Tibial nerve (tissue), 4 donors: ENCODE data around the gene CDKN2AIPNL. TPM values are rescaled to one million over a fixed set of nuclear protein-coding genes. Genes with fewer than 3 reads are reported as not detected.

Experiments used
- DNase-seq, 2 donors: peaks; one replicate each; pipeline ENCODE4 v3.0.0-alpha.2; 2019; ENCODE audit warnings: low spot score in 2 of 2
- H3K27ac ChIP-seq, 4 donors: fragments of 200-600 bp; sonication (generic) in 3 of 4; one replicate each; pipeline ENCODE4 v1.5.1; 2017 to 2019; ENCODE audit warnings: mild to moderate bottlenecking in 1 of 4
- H3K27me3 ChIP-seq, 2 donors: fragments of 200-600 bp; sonication (generic) in 1 of 2; one replicate each; pipeline versions ENCODE4 v1.5.1 to v1.6.0; 2017 to 2019
- H3K36me3 ChIP-seq, 3 donors: fragments of 200-600 bp; sonication (generic); one replicate each; pipeline ENCODE4 v1.5.1; 2018 to 2019
- H3K4me1 ChIP-seq, 4 donors: fragments of 200-600 bp; sonication (generic) in 3 of 4; one replicate each; pipeline ENCODE4 v1.5.1; 2017 to 2019
- H3K4me3 ChIP-seq, 4 donors: fragments of 200-600 bp; sonication (generic) in 3 of 4; one replicate each; pipeline ENCODE4 v1.5.1; 2017 to 2019; ENCODE audit warnings: mild to moderate bottlenecking in 1 of 4, moderate library complexity in 1 of 4
- H3K9me3 ChIP-seq, 4 donors: fragments of 200-600 bp; sonication (generic) in 3 of 4; one replicate each; pipeline ENCODE4 v1.5.1; 2017 to 2019
- CTCF ChIP-seq, 5 experiments: fragments of 200-600 bp in 3 of 5; fragments of 450-650 bp in 2 of 5; sonication (generic) in 3 of 5; IDR thresholded peaks; one replicate each; pipeline ENCODE4 v1.5.1; 2016 to 2019; ENCODE audit warnings: antibody characterized with exemption in 5 of 5, mild to moderate bottlenecking in 3 of 5, moderate library complexity in 2 of 5
- EP300 ChIP-seq, 2 donors: sonication (generic); formaldehyde crosslinking; IDR thresholded peaks; one replicate each; pipeline ENCODE4 v1.6.1; 2017; ENCODE audit warnings: antibody characterized with exemption in 2 of 2, mild to moderate bottlenecking in 1 of 2
- POLR2A ChIP-seq, 2 donors: fragments of 450-650 bp; IDR thresholded peaks; one replicate each; pipeline ENCODE4 v1.6.1; 2017; ENCODE audit warnings: antibody characterized with exemption in 2 of 2, mild to moderate bottlenecking in 2 of 2, moderate library complexity in 2 of 2
- WGBS, 2 donors: methylation state at CpG; one replicate each; pipeline ENCODE4 v1.1.5; 2018; 5-methylcytosine and 5-hydroxymethylcytosine counted together
- total RNA-seq, 4 donors: library from RNA; depleted of rRNA; stranded (reverse); fragments of >200 nt; gene quantifications; one replicate each; pipeline ENCODE4 v1.1.0, GENCODE V29; 2016

CDKN2AIPNL gene
- total RNA-seq, 4 donors from 2014 or later, result 13.9 to 37.6 (median 18.5) TPM

- H3K27ac ChIP-seq, result no peak overlapping the region
- no peak for DNase-seq
- TF ChIP-seq EP300 (IDR thresholded peaks at IDR 0.05) (no peak), POLR2A (IDR thresholded peaks at IDR 0.05) (no peak), CTCF (IDR thresholded peaks at IDR 0.05) (no peak)
- 35 to 53% methylated on average over 2 of the region's 2 CpGs for WGBS, 2 donors
- H3K36me3 ChIP-seq, result no peaks in the 10 kb centered on the region
- H3K9me3 ChIP-seq, result no peaks in the 10 kb centered on the region
- no peaks in the 10 kb centered on the region for H3K27me3 ChIP-seq
- no peak overlapping the region for H3K4me3 ChIP-seq
- H3K4me1 ChIP-seq, result peaks cover 0 to 7% (median 2%) of the 10 kb centered on the region in 4 donors
Measured at GRCh38 chr5:134446938-134447337, 35.3 kb upstream of the CDKN2AIPNL start.

- no peaks in the 10 kb centered on the region for H3K9me3 ChIP-seq
- TF ChIP-seq CTCF (IDR thresholded peaks at IDR 0.05) (no peak), EP300 (IDR thresholded peaks at IDR 0.05) (no peak), POLR2A (IDR thresholded peaks at IDR 0.05) (no peak)
- no peak for DNase-seq
- no peaks in the 10 kb centered on the region for H3K36me3 ChIP-seq
- H3K4me1 ChIP-seq, result peaks cover 0 to 7% (median 0%) of the 10 kb centered on the region in 4 donors
- H3K4me3 ChIP-seq, result no peak overlapping the region
- H3K27ac ChIP-seq, result no peak overlapping the region
- H3K27me3 ChIP-seq, result no peaks in the 10 kb centered on the region
- 90 to 92% methylated on average over 8 of the region's 8 CpGs for WGBS, 2 donors
Measured at GRCh38 chr5:134445856-134446818, 34.5 kb upstream of the CDKN2AIPNL start.

- DNase-seq, result no peak
- Histone ChIP-seq H3K9me3 (no peaks in the 10 kb centered on the region), H3K27ac (no peak overlapping the region), H3K27me3 (no peaks in the 10 kb centered on the region), H3K4me3 (no peak overlapping the region), H3K4me1 (peaks cover 0 to 7% (median 0%) of the 10 kb centered on the region in 4 donors), H3K36me3 (no peaks in the 10 kb centered on the region)
- no peak for TF ChIP-seq POLR2A (IDR thresholded peaks at IDR 0.05)
- no peak for TF ChIP-seq EP300 (IDR thresholded peaks at IDR 0.05)
- TF ChIP-seq CTCF (IDR thresholded peaks at IDR 0.05), result no peak
- 85 to 86% methylated on average over 5 of the region's 5 CpGs for WGBS, 2 donors
Measured at GRCh38 chr5:134444941-134445471, 33.3 kb upstream of the CDKN2AIPNL start.

GRCh38 chr5:134440201-134440755 lies 28.6 kb upstream of the CDKN2AIPNL start:
- Histone ChIP-seq H3K27ac (no peak overlapping the region), H3K27me3 (no peaks in the 10 kb centered on the region), H3K36me3 (no peaks in the 10 kb centered on the region), H3K9me3 (no peaks in the 10 kb centered on the region), H3K4me1 (peaks cover 0 to 38% (median 32%) of the 10 kb centered on the region in 4 donors), H3K4me3 (no peak overlapping the region)
- DNase-seq, result no peak
- 58 to 64% methylated on average over 3 of the region's 3 CpGs for WGBS, 2 donors
- no peak for TF ChIP-seq POLR2A (IDR thresholded peaks at IDR 0.05)
- no peak for TF ChIP-seq EP300 (IDR thresholded peaks at IDR 0.05)
- TF ChIP-seq CTCF (IDR thresholded peaks at IDR 0.05), result no peak
